ENCODE data around the gene MN1.

MN1 gene

DNA sequence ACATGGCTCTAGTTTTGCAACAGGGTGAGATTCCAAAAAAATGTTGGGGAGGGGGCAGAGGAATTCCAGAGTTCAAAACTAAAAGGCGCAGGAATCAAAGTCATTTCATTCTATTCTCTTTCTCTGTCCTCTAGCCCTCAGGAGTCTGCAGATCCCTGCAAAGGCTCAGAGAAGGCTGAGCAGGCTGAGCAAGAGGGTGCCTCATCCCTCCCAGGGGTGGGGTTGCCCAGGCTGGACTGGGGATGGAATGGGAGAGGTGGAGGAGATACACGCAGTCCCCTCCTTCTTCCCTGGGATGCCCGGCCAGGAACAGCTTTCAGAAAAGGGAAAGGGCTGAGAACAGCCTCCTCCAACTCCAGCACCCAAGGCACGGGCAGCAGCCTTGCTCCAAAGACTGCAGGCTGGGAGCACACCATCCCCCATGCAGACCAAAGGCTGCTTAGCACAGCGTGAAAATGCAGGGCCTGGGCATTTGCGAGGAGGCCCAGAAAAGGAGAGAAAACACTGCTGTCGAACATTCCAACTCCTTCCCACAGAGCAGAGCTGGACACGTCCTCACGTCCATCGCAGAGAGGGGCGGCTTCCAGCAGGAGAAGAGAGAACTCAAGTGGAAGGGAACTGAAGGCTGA, 51.8 kb downstream of the MN1 start:
- no peak for DNase-seq (ENCODE audit: low read depth in 1 of 2, low spot score in 1 of 2)
- no peak overlapping the region for H3K4me3 ChIP-seq (replicated peaks; ENCODE audit: insufficient read depth, low read length)
- H3K27ac ChIP-seq (replicated peaks), result no peak overlapping the region

GRCh38 chr22:27748751-27749191, 52.8 kb downstream of the MN1 start:
- Histone ChIP-seq H3K27ac (replicated peaks) (no peak overlapping the region), H3K4me3 (replicated peaks; ENCODE audit: insufficient read depth, low read length) (no peak overlapping the region), H3K27me3 (ENCODE audit: insufficient read depth, poor library complexity, severe bottlenecking) (peaks cover 2% of the 10 kb centered on the region)
- TF ChIP-seq GABPA (IDR thresholded peaks at IDR 0.05; ENCODE audit: low read depth) (no peak), SPI1 (IDR thresholded peaks at IDR 0.05; ENCODE audit: borderline replicate concordance, low read depth) (no peak), CTCF (IDR thresholded peaks at IDR 0.05; ENCODE audit: insufficient read depth, low read length) (no peak), POLR2AphosphoS5 (IDR thresholded peaks at IDR 0.05; ENCODE audit: low read depth) (no peak)
- TF ChIP-seq, protein P1, sequence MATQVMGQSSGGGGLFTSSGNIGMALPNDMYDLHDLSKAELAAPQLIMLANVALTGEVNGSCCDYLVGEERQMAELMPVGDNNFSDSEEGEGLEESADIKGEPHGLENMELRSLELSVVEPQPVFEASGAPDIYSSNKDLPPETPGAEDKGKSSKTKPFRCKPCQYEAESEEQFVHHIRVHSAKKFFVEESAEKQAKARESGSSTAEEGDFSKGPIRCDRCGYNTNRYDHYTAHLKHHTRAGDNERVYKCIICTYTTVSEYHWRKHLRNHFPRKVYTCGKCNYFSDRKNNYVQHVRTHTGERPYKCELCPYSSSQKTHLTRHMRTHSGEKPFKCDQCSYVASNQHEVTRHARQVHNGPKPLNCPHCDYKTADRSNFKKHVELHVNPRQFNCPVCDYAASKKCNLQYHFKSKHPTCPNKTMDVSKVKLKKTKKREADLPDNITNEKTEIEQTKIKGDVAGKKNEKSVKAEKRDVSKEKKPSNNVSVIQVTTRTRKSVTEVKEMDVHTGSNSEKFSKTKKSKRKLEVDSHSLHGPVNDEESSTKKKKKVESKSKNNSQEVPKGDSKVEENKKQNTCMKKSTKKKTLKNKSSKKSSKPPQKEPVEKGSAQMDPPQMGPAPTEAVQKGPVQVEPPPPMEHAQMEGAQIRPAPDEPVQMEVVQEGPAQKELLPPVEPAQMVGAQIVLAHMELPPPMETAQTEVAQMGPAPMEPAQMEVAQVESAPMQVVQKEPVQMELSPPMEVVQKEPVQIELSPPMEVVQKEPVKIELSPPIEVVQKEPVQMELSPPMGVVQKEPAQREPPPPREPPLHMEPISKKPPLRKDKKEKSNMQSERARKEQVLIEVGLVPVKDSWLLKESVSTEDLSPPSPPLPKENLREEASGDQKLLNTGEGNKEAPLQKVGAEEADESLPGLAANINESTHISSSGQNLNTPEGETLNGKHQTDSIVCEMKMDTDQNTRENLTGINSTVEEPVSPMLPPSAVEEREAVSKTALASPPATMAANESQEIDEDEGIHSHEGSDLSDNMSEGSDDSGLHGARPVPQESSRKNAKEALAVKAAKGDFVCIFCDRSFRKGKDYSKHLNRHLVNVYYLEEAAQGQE (IDR thresholded peaks at IDR 0.05; ENCODE audit: insufficient replicate concordance, low read depth), result no peak
- DNase-seq (ENCODE audit: low read depth in 1 of 2, low spot score in 1 of 2), result no peak

More for the DNA sequence above, 51.8 kb downstream of the MN1 start:
- TF ChIP-seq, protein P1 (IDR thresholded peaks at IDR 0.05; ENCODE audit: insufficient replicate concordance, low read depth), result no peak
- TF ChIP-seq GABPA (IDR thresholded peaks at IDR 0.05; ENCODE audit: low read depth) (no peak), SPI1 (IDR thresholded peaks at IDR 0.05; ENCODE audit: borderline replicate concordance, low read depth) (no peak), CTCF (IDR thresholded peaks at IDR 0.05; ENCODE audit: insufficient read depth, low read length) (no peak), POLR2AphosphoS5 (IDR thresholded peaks at IDR 0.05; ENCODE audit: low read depth) (no peak)
- peaks cover 2% of the 10 kb centered on the region for H3K27me3 ChIP-seq (ENCODE audit: insufficient read depth, poor library complexity, severe bottlenecking)

GRCh38 chr22:27748349-27748748, 53.2 kb downstream of the MN1 start:
- TF ChIP-seq POLR2AphosphoS5 (IDR thresholded peaks at IDR 0.05; ENCODE audit: low read depth) (no peak), CTCF (IDR thresholded peaks at IDR 0.05; ENCODE audit: insufficient read depth, low read length) (no peak), SPI1 (IDR thresholded peaks at IDR 0.05; ENCODE audit: borderline replicate concordance, low read depth) (no peak), GABPA (IDR thresholded peaks at IDR 0.05; ENCODE audit: low read depth) (no peak)
- TF ChIP-seq, protein P1 (IDR thresholded peaks at IDR 0.05; ENCODE audit: insufficient replicate concordance, low read depth), result no peak
- Histone ChIP-seq H3K4me3 (replicated peaks; ENCODE audit: insufficient read depth, low read length) (no peak overlapping the region), H3K27me3 (ENCODE audit: insufficient read depth, poor library complexity, severe bottlenecking) (peaks cover 2% of the 10 kb centered on the region), H3K27ac (replicated peaks) (no peak overlapping the region)
- DNase-seq (ENCODE audit: low read depth in 1 of 2, low spot score in 1 of 2), result no peak
